Activated naive CD4-positive, alpha-beta T cell treated with anti-CD3 and anti-CD28 coated beads, Interleukin-2, amount 50 U/mL, for 24 hours (primary cell): ENCODE data around the gene LAMA5.

ENCODE experiments used
- H3K27ac Mint-ChIP-seq: one replicate; pipeline ENCODE4 v1.8.0; 2021; ENCODE audit warnings: mild to moderate bottlenecking, mixed read lengths
- H3K27me3 Mint-ChIP-seq: one replicate; pipeline ENCODE4 v1.8.0; 2021; ENCODE audit warnings: mixed read lengths
- H3K36me3 Mint-ChIP-seq: one replicate; pipeline ENCODE4 v1.8.0; 2021; ENCODE audit warnings: mixed read lengths
- H3K4me1 Mint-ChIP-seq: one replicate; pipeline ENCODE4 v1.8.0; 2021; ENCODE audit warnings: mixed read lengths
- H3K4me3 Mint-ChIP-seq: one replicate; pipeline ENCODE4 v1.8.0; 2021; ENCODE audit warnings: mild to moderate bottlenecking, mixed read lengths
- H3K9me3 Mint-ChIP-seq: one replicate; pipeline ENCODE4 v1.8.0; 2021; ENCODE audit warnings: mixed read lengths

The LAMA5 gene, protein sequence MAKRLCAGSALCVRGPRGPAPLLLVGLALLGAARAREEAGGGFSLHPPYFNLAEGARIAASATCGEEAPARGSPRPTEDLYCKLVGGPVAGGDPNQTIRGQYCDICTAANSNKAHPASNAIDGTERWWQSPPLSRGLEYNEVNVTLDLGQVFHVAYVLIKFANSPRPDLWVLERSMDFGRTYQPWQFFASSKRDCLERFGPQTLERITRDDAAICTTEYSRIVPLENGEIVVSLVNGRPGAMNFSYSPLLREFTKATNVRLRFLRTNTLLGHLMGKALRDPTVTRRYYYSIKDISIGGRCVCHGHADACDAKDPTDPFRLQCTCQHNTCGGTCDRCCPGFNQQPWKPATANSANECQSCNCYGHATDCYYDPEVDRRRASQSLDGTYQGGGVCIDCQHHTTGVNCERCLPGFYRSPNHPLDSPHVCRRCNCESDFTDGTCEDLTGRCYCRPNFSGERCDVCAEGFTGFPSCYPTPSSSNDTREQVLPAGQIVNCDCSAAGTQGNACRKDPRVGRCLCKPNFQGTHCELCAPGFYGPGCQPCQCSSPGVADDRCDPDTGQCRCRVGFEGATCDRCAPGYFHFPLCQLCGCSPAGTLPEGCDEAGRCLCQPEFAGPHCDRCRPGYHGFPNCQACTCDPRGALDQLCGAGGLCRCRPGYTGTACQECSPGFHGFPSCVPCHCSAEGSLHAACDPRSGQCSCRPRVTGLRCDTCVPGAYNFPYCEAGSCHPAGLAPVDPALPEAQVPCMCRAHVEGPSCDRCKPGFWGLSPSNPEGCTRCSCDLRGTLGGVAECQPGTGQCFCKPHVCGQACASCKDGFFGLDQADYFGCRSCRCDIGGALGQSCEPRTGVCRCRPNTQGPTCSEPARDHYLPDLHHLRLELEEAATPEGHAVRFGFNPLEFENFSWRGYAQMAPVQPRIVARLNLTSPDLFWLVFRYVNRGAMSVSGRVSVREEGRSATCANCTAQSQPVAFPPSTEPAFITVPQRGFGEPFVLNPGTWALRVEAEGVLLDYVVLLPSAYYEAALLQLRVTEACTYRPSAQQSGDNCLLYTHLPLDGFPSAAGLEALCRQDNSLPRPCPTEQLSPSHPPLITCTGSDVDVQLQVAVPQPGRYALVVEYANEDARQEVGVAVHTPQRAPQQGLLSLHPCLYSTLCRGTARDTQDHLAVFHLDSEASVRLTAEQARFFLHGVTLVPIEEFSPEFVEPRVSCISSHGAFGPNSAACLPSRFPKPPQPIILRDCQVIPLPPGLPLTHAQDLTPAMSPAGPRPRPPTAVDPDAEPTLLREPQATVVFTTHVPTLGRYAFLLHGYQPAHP (N-terminal part only)

DNA sequence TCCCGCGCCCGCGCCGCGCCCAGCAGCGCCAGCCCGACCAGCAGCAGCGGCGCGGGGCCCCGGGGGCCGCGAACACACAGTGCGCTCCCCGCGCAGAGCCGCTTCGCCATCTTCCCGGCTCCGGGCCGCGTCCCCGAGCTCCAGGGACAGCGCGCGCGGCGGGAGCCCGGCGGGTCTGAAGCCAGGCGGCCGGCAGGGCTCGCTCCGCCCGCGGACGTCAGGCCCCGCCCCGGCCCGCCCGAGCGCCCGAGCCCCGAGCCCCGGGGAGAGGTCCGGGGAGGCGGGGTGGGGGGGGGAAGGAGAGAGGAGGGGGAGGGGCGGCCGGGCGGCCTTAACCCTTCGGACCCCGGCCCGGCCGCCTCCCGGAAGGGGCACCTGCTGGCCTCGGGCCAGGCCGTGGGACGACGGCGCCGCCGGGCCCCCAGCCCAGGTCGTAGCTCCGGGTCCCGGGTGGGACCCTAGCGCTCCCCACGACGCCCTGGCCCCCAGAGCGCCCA, at the start of gene LAMA5:
Gene LAMA5 (minus strand): TSS at position 177 of the 497 bp plus-strand sequence. CDS start 67 bp downstream, at position 110.
- peak within 1 kb of the TSS; percentile 52 for H3K4me3 Mint-ChIP-seq
- H3K9me3 Mint-ChIP-seq = no peaks in the 10 kb centered on the region
- no peaks in the 10 kb centered on the region for H3K36me3 Mint-ChIP-seq
- H3K27me3 Mint-ChIP-seq = peaks cover 16% of the 10 kb centered on the region
- no peak within 1 kb of the TSS for H3K27ac Mint-ChIP-seq
- no peaks in the 10 kb centered on the region for H3K4me1 Mint-ChIP-seq

DNA sequence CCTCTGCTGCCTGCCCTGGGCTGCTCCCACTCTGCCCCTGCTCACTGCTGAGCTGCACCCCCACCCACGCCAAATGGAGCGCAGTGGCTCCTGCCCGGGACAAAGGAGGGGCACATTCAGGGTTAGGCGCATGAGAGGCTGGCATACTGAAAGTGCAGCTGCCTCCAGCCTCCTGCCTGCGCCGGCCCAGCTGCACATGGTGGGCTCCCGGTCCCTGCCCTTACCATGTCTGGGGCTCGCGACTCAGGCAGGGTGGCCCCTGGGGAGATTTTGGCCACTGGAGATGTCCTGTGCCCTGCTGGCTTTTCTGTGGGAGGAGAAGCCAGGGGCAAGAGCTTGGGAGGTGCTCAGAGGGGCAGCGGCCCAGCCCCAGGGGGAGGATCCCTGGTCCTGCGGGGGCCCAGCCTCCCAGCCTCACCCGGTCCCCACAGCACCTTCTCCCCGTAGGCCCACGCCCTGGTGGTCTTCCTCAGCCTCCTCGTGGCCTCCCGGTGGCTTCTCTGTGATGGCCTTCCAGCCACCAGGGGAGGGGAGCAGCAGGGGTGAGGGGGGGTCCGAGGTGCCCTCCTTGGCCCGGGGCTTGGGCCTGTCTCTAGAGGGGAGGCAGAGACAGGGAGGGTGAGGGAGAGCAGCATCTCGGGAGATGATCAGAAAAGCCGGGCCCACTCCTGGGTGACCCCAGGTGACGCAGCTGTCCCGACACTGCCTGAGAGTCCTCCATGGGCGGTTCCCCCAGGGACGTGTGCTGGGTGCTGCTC, 48.4 kb upstream of the LAMA5 start:
- no peaks in the 10 kb centered on the region for H3K4me1 Mint-ChIP-seq
- H3K36me3 Mint-ChIP-seq = no peaks in the 10 kb centered on the region
- H3K4me3 Mint-ChIP-seq = no peak overlapping the region
- no peak overlapping the region for H3K27ac Mint-ChIP-seq
- no peaks in the 10 kb centered on the region for H3K27me3 Mint-ChIP-seq
- no peaks in the 10 kb centered on the region for H3K9me3 Mint-ChIP-seq

DNA sequence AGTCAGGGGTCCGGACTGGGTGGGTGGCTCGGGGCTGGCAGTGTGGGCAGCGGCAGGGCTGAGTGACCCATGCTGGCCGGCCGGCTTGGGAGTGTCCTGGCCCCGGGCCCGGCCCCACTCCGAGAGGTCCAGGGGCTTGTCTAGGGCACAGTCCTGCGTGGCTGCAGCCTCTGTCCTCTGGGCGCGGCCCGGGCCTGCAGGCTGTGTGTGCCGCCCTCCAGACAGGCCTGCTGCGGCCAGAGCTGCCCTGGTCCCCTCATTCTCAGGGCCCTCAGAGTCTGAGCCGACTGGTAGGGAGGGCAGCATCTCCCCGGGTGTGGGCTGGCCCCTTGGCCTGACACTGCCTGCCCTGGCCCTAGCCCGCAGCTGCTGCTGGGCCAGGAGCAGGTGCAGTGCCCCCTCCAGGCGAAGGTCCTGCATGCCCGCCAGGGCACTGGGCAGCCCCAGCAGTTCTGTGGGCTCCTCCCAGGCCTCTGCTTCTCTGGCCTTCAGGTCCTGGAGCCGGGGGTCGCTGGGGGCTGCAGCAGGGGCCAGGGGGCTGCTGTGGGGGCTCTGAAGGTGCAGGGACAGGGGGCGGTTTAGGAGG, 46.9 kb upstream of the LAMA5 start:
- no peaks in the 10 kb centered on the region for H3K36me3 Mint-ChIP-seq
- no peak overlapping the region for H3K4me3 Mint-ChIP-seq
- H3K27me3 Mint-ChIP-seq = no peaks in the 10 kb centered on the region
- H3K27ac Mint-ChIP-seq = no peak overlapping the region
- no peaks in the 10 kb centered on the region for H3K9me3 Mint-ChIP-seq
- H3K4me1 Mint-ChIP-seq = peaks cover 6% of the 10 kb centered on the region

DNA sequence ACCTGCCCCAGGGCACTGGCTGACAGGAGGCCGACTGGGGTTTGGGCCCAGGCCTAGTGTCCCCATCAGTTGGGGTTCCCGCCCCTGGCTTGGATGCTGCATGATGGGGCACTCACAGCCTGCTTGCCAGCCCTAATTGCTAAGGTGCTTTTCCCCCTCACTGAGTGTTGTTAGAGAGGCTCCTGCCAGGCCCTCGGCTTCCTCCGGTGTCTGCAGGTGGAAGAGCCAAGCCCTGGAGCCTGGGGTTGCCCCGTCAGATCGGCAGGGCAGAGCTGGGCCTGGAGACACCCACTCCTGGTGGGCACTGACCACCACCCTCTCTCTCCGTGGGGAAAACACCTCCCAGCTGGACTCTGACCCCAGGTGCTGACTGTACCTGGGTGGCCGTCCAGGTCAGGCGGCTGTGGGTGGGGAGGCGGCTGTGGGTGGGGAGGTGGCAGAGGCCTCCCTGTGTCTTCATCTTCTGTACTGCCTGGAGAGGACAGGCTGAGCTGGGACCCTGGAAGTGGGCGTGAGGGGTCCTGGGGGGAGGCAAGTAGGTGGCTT, 46.0 kb upstream of the LAMA5 start:
- no peaks in the 10 kb centered on the region for H3K27me3 Mint-ChIP-seq
- H3K4me1 Mint-ChIP-seq = peaks cover 6% of the 10 kb centered on the region
- no peak overlapping the region for H3K27ac Mint-ChIP-seq
- H3K4me3 Mint-ChIP-seq = no peak overlapping the region
- H3K36me3 Mint-ChIP-seq = no peaks in the 10 kb centered on the region
- no peaks in the 10 kb centered on the region for H3K9me3 Mint-ChIP-seq

DNA sequence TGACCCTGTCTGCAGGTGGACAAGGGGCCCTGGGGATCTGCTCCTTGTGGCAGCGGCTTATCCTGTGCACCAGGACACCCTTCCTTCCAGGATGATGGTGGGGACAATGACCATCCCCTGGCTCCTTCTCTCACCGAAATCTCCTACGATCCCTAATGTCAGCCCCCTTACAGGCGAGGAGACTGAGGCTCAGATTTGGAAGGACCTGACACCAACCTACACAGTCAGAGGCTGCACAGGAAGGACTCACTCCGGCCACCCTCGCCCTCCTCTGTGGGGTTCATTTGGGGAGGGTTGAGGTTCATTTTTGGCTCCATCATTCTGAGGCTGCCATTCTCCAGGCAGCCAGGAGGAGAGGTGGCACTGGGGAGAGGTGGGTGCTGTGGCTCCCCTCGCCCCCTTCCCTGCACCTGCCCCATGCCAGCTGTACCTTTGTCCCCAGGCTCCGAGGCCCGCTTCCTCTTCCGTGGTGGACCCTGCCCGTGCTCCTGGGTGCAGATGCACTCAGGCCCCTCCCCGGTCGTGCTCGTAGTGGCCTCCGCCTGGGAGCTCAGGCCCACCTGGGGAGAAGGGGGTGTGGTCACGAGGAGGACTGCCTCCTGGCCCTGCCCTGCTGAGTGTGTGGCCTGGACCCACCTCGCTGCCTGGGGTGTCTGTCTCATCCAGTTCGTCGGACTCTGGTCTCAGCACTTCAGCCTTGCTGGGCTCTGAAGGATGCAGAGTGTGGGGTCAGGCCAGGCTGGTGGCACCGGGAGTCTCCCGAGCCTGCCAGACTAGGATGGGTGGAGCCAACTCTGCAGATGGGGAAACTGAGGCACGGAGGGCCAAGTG, 45.3 kb upstream of the LAMA5 start:
- Mint-ChIP-seq H3K9me3 (no peaks in the 10 kb centered on the region), H3K36me3 (no peaks in the 10 kb centered on the region), H3K27ac (no peak overlapping the region)

DNA sequence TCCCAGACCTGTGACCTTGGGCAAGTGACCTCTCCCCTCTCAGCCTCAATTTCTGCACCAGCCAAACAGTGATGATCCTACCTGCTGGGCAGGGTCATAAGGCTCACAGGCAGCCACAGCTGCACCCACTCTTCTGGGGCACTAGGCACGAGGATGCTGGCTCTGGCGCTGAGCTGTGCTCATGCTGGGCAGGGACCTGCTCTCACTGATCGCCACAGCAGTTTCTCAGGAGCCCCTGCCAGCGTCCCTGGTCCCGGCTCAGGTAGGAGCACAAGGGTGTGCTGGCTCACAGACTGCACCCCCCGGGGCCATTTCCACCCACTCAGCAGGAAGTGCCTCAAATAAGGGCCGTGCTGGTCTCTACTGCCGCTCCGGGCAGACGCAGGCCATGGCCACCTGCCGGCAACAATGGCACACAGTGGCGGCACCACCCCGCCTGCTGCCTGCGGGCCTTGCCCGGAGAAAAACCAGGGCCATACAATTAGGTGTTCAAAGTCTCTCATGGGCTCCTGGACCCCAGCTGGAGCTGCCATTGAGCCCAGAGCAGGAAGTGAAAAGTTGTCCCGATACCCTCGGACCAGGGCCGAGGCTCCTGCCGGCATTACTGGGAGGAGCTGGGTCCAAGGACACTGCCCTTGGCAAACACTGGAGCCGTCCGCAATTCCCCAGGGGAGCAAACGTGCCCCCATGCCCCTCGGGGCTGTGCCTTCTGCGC, 44.5 kb upstream of the LAMA5 start:
- no peaks in the 10 kb centered on the region for H3K9me3 Mint-ChIP-seq
- H3K27ac Mint-ChIP-seq = no peak overlapping the region
- H3K36me3 Mint-ChIP-seq = no peaks in the 10 kb centered on the region
- peaks cover 6% of the 10 kb centered on the region for H3K4me1 Mint-ChIP-seq
- H3K4me3 Mint-ChIP-seq = no peak overlapping the region
- H3K27me3 Mint-ChIP-seq = no peaks in the 10 kb centered on the region

More for the DNA sequence above, 45.3 kb upstream of the LAMA5 start:
- peaks cover 6% of the 10 kb centered on the region for H3K4me1 Mint-ChIP-seq
- no peak overlapping the region for H3K4me3 Mint-ChIP-seq
- H3K27me3 Mint-ChIP-seq = no peaks in the 10 kb centered on the region

DNA sequence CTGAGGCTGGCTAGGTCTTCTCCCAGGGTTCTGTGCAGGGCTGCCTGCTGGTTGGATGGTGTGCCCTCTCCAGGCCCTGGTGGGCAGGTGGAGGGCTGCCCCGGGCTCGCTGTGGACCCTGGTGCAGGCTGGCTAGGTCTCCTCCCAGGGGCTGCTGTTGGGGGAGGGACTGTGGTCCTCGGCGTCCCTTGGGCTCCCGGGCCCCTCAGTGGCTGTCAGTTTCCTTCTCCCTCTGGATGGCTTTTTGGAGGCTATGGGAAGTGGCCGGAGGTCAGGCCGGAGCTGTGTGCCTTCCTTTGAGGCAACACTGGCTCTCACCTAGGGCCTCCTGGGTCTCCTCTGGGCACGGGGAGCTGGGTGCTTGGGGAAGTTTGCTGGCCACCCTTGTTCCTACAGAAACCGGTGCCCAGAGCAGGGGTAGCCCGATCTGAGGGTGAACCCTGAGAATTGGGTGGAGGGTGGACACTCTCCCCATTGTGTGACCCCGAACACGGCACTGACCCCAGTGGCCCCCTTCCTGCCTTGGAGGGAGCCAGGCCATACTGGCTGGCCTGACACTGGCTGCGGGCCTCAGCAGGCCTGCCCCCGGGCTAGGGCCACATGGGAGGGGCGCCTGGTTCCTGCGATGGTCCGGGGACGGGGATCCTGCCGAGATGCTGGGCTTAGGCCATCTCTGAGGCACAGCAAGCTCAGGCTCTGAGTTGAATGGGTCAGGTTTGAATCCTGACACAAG, 43.8 kb upstream of the LAMA5 start:
- H3K27me3 Mint-ChIP-seq = no peaks in the 10 kb centered on the region
- H3K27ac Mint-ChIP-seq = no peak overlapping the region
- H3K4me1 Mint-ChIP-seq = peaks cover 10% of the 10 kb centered on the region
- H3K9me3 Mint-ChIP-seq = no peaks in the 10 kb centered on the region
- H3K4me3 Mint-ChIP-seq = no peak overlapping the region
- no peaks in the 10 kb centered on the region for H3K36me3 Mint-ChIP-seq

DNA sequence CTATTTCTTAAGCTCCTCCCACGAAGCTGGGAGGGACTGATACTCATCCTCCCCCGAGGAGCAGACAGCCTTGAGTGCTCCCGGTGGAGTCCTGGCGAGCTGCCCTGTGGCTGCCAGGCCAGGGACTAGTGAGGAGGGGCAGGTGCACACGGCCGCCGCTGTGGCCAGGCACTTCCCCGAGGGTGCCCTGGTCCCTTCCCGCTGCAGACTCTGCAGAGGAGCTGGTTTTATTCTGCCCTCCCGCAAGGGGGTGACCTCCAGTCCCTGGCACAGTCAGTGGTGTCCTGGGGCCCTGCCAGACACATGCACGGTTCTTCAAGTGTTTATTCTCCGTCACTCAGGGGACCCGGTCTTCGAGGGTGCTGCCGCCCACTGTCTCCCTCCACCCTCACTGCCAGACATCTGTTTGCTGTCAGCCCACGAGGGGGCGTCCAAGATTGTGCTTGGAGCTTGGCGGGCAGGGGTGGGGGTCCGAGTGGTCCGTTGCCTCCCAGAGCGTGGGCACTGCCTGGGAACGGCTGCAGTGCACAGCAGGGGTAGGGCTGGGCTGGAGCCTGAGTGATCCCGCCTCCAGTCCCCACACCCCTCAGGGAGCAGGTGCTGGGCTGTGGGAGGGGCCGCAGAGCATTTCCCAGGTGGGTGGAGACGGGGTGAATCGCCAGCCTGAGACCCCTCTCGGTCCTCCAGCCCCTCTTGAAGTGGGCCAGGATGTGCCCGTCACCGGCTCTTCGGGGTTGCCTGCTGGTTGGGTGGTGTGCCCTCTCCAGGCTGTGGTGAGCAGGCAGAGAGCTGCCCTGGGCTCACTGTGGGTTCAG, 43.0 kb upstream of the LAMA5 start:
- H3K4me3 Mint-ChIP-seq = no peak overlapping the region
- no peaks in the 10 kb centered on the region for H3K9me3 Mint-ChIP-seq
- H3K4me1 Mint-ChIP-seq = peaks cover 18% of the 10 kb centered on the region
- H3K36me3 Mint-ChIP-seq = no peaks in the 10 kb centered on the region
- no peaks in the 10 kb centered on the region for H3K27me3 Mint-ChIP-seq
- no peak overlapping the region for H3K27ac Mint-ChIP-seq

DNA sequence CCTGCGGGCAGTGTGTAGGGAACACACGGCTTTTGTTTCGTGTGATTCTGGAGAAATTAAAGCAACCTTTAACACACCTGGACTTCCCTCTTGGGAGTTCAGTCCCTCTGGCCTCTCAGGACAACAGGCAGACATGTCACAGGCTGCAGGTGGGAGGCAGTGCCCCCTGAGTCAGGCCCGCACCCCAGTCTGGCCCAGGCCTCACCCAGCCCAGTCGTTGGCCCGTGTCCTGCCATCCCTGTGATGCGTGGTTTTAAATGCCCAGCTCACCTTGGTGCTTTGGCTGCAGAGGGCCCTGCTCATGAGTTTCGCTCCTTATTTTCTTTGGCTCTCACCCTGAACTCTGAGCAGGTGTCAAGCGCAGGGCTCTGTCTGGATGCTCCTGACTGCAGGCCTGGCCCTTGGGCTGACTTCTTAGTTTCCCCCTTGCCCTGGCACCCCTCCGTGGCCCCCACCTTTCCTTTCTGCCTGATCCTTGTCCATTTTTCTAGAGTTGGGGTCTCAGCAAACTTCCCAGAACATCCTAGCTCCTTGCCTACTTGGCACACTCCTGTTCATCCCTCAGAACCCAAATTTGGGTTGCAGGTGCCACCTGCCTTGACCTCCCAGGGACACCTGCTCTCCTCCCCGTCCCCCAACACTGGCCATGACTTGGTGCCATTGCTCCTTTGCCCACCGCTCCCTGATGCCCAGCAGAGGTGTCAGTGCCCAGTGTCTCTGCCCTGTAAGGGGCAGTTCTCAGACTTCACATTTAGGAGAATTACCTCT, 42.2 kb upstream of the LAMA5 start:
- H3K4me1 Mint-ChIP-seq = peaks cover 21% of the 10 kb centered on the region
- H3K27ac Mint-ChIP-seq = peak overlapping the region; percentile 41
- no peaks in the 10 kb centered on the region for H3K9me3 Mint-ChIP-seq
- no peaks in the 10 kb centered on the region for H3K36me3 Mint-ChIP-seq
- H3K27me3 Mint-ChIP-seq = no peaks in the 10 kb centered on the region
- peak overlapping the region; percentile 15 for H3K4me3 Mint-ChIP-seq

DNA sequence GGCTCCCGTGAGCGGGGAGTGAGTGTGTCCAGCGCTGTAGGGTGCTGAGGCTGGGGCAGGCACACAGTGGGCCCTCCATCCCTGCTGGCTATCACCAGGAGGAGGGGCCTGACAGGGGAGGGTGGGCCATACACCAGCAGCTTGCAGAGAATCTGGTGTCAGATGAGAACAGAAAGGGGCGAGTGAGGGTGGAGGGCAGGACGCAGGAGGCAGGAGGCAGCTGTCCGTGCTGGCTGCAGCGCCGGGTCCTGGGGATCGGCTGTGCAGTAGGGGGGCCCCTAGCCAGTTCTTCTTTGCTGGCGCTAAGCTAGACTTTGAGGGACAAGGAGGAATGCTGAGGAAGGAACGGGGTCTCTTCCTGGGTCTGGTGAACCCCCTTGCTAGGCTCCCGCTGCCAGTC, 41.5 kb upstream of the LAMA5 start:
- H3K9me3 Mint-ChIP-seq = no peaks in the 10 kb centered on the region
- no peaks in the 10 kb centered on the region for H3K36me3 Mint-ChIP-seq
- H3K4me3 Mint-ChIP-seq = no peak overlapping the region
- H3K27me3 Mint-ChIP-seq = no peaks in the 10 kb centered on the region
- no peak overlapping the region for H3K27ac Mint-ChIP-seq
- H3K4me1 Mint-ChIP-seq = peaks cover 25% of the 10 kb centered on the region

DNA sequence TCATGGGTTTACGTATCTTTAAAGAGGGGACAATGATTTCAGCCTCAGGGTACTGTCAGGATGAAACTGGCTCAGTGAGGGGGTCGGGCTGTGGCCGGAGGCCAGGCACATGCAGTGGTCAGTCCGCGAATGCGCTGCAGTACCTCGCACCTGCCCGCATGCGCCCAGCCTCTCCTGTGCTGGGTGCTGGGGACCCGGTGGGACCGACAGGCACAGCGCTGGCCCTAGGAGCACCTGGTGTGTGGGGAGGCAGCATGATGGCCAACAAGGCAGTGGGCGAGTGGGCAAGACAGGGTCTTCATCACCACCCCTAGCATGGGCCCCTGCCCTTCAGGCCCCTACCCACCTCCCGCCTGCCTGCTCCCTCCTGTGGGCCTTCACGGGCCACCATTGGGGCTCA, 40.9 kb upstream of the LAMA5 start:
- no peaks in the 10 kb centered on the region for H3K36me3 Mint-ChIP-seq
- H3K27me3 Mint-ChIP-seq = no peaks in the 10 kb centered on the region
- no peak overlapping the region for H3K27ac Mint-ChIP-seq
- H3K9me3 Mint-ChIP-seq = no peaks in the 10 kb centered on the region
- H3K4me1 Mint-ChIP-seq = peaks cover 25% of the 10 kb centered on the region
- peak overlapping the region; percentile 83 for H3K4me3 Mint-ChIP-seq
